PFSK-1 (cell line): ENCODE results near the gene METTL25.

ENCODE experiments used
- FOXP2 ChIP-seq: optimal IDR thresholded peaks from 2 replicates; pipeline ENCODE3; 2011; ENCODE audit warnings: borderline replicate concordance, control low read depth, inconsistent platforms; ENCODE audit not compliant: insufficient read depth; ENCODE audit errors: extremely low read length, extremely low read depth
- POLR2AphosphoS5 ChIP-seq: IDR thresholded peaks from 2 replicates; pipeline ENCODE4 v1.6.1; 2012; ENCODE audit warnings: low read depth, mild to moderate bottlenecking, control low read depth, low read length, moderate library complexity
- SIN3A ChIP-seq: IDR thresholded peaks from 2 replicates; pipeline ENCODE4 v1.6.1; 2012; ENCODE audit warnings: mild to moderate bottlenecking, low read length, moderate library complexity, borderline replicate concordance; ENCODE audit not compliant: insufficient read depth
- TAF1 ChIP-seq: IDR thresholded peaks from 2 replicates; pipeline ENCODE4 v1.6.1; 2012; ENCODE audit warnings: low read length, control low read depth, borderline replicate concordance; ENCODE audit not compliant: insufficient read depth
- TF ChIP-seq, protein P1 (sequence below), 2 experiments: IDR thresholded peaks; 2 replicates each; pipeline versions ENCODE4 v1.6.1 to v1.8.0; 2011 to 2012; ENCODE audit warnings: low read depth in 2 of 2, low read length in 2 of 2, control low read depth in 1 of 2, inconsistent platforms in 1 of 2, mild to moderate bottlenecking in 1 of 2, moderate library complexity in 1 of 2; ENCODE audit not compliant: insufficient read depth in 1 of 2

METTL25 gene

DNA sequence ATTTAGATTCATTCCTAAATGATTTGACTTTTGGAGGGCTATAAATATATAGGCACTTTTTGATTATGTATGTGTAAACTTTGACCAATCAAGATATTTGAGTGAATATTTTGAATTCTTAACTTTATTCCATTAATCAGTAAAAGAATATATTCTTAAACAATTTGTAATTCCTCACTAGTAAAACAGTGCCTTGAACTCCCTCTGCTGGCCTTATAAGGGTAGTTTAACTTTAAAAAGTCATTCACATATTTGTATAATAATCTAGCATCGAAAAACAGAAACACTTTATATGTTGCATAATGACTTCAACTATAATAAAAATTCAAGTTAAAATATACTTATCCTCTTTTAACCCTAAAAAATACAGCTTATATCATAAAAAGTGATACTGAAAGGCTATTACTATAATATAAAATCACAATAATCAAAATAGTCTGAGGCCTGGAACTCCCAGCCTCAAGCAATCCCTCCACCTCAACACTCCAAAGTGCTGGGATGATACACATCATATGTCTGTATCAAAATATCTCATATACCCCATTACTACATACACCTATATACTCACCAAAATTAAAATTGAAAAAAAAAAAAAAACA is 31.3 kb upstream of the METTL25 start:
- TF ChIP-seq TAF1, result no peak
- TF ChIP-seq POLR2AphosphoS5, result no peak
- TF ChIP-seq, protein P1, sequence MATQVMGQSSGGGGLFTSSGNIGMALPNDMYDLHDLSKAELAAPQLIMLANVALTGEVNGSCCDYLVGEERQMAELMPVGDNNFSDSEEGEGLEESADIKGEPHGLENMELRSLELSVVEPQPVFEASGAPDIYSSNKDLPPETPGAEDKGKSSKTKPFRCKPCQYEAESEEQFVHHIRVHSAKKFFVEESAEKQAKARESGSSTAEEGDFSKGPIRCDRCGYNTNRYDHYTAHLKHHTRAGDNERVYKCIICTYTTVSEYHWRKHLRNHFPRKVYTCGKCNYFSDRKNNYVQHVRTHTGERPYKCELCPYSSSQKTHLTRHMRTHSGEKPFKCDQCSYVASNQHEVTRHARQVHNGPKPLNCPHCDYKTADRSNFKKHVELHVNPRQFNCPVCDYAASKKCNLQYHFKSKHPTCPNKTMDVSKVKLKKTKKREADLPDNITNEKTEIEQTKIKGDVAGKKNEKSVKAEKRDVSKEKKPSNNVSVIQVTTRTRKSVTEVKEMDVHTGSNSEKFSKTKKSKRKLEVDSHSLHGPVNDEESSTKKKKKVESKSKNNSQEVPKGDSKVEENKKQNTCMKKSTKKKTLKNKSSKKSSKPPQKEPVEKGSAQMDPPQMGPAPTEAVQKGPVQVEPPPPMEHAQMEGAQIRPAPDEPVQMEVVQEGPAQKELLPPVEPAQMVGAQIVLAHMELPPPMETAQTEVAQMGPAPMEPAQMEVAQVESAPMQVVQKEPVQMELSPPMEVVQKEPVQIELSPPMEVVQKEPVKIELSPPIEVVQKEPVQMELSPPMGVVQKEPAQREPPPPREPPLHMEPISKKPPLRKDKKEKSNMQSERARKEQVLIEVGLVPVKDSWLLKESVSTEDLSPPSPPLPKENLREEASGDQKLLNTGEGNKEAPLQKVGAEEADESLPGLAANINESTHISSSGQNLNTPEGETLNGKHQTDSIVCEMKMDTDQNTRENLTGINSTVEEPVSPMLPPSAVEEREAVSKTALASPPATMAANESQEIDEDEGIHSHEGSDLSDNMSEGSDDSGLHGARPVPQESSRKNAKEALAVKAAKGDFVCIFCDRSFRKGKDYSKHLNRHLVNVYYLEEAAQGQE (IDR thresholded peaks at IDR 0.05; ENCODE audit: insufficient read depth in 1 of 2, low read depth in 2 of 2, low read length in 2 of 2), result no peak
- no peak for TF ChIP-seq FOXP2
- TF ChIP-seq SIN3A, result no peak

DNA sequence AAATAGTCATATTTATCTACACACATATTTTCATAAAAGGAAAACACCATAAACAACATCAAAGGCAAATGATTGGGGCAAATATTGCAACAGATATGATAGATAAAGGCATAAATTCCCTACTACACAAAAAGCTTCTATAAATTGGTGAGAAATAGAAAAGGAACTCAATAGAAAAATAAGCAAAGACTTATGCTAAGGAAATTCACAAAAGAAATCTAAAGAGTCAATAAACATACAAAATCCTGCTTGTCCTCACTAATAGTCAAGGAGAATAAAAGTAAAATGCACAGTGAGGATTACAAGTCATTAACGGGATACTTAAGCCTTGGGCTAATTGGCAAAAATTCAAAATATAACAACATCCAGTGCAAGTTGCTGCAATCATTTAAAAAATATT is 30.5 kb upstream of the METTL25 start:
- TF ChIP-seq FOXP2 (no peak), SIN3A (no peak), POLR2AphosphoS5 (no peak), TAF1 (no peak)
- TF ChIP-seq, protein P1 (IDR thresholded peaks at IDR 0.05; ENCODE audit: insufficient read depth in 1 of 2, low read depth in 2 of 2, low read length in 2 of 2), result no peak

DNA sequence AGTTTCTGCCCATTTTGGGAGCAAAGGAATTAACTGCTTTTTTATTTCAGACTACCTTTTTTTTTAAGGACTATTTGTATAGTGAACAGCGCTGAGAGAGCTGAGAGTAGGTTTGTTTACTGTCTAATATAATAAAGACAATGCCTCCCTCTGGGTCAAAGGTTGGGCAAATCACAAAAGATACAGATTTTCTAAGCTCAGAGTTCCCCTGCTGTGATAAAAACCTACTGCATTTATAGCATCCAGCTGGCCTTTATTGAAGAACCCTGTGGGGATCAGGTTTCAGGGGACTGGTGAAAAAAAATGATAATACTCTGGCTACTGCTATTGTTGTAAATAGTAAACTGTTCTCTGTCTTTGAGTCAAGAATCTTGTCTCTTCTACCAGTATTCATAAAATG is 28.8 kb upstream of the METTL25 start:
- TF ChIP-seq FOXP2 (no peak), POLR2AphosphoS5 (no peak), SIN3A (no peak), TAF1 (no peak)
- TF ChIP-seq, protein P1 (IDR thresholded peaks at IDR 0.05; ENCODE audit: insufficient read depth in 1 of 2, low read depth in 2 of 2, low read length in 2 of 2), result no peak

DNA sequence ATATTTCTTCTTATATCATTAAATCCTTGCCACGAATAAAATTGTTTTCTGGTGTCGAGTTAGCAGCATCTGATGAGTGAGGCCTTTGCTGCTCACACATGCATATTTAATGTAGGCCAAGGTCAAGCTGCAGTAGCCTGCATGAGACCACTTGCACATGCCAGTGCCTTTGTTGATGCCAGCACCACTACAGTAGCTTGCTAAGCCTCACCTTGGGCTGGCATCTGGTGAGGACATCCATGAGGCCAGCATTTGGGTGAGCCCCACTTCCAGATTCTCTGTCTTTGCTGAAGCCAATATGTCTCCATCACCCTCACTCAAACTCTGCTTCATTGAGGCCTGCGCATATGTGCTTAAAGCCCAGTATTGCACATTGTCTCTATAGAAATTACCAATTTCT is 8.2 kb upstream of the METTL25 start:
- no peak for TF ChIP-seq TAF1
- TF ChIP-seq FOXP2, result no peak
- TF ChIP-seq, protein P1 (IDR thresholded peaks at IDR 0.05; ENCODE audit: insufficient read depth in 1 of 2, low read depth in 2 of 2, low read length in 2 of 2), result no peak
- TF ChIP-seq POLR2AphosphoS5, result no peak
- no peak for TF ChIP-seq SIN3A

DNA sequence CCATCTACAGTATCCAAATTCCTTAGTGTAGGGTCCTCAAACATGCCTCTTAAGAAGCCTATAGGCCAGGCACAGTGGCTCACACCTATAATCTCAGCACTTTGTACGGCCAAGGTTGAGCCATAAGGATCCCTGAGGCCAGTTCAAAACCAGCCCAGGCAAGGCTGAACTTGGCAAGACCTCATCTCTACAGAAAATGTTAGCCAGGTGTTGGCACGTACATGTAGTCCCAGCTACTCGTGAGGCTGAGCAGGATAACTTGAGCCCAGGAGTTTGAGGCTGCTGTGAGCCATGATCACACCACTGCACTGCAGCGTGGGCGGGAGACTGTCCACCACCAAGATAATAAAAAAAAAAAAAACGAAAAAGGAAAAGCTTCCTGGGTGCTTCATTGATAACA is 6.9 kb upstream of the METTL25 start:
- TF ChIP-seq, protein P1 (IDR thresholded peaks at IDR 0.05; ENCODE audit: insufficient read depth in 1 of 2, low read depth in 2 of 2, low read length in 2 of 2), result no peak
- TF ChIP-seq FOXP2, result no peak
- TF ChIP-seq POLR2AphosphoS5, result no peak
- TF ChIP-seq SIN3A, result no peak
